OCI-LY7 (cell line): Measurements from ENCODE around the gene BOLA3. TPM values are rescaled to one million over a fixed set of nuclear protein-coding genes. Genes with fewer than 3 reads are reported as not detected.
"Not testable (repeated sequence)": the region's sequence is repeated elsewhere in the genome, so short reads cannot be mapped to it uniquely, and the experiment has no call there.

Source experiments
- BruUV-seq: library from RNA; stranded (reverse); fragments of 400-500 nt; replicated peaks from 2 replicates; lab custom pipeline; 2021; lab: Mats Ljungman, UMichigan
- CTCF ChIA-PET: fragments of 300-600 bp; sonication (Branson Sonifier 250); formaldehyde crosslinking; loops from one replicate; lab custom pipeline; 2022; ENCODE audit warnings: antibody characterized with exemption; ENCODE audit not compliant: unreplicated experiment; lab: Charles Lee
- POLR2A ChIA-PET: fragments of 300-600 bp; sonication (Branson Sonifier 250); formaldehyde crosslinking; loops from one replicate; lab custom pipeline; 2022; ENCODE audit warnings: antibody characterized with exemption; lab: Charles Lee
- DNase-seq: peaks from one replicate; pipeline ENCODE4 v3.0.0-alpha.2; 2015; ENCODE audit warnings: low spot score
- H2AFZ ChIP-seq: fragments of 200-600 bp; sonication (generic), shearing (Covaris generic); 2 replicates; pipeline ENCODE4 v1.6.1; 2014; ENCODE audit warnings: mild to moderate bottlenecking, antibody characterized with exemption, low read length, moderate library complexity
- H3K27ac ChIP-seq: fragments of 200-600 bp; sonication (generic); 2 replicates; pipeline ENCODE4 v1.5.1; 2014; ENCODE audit warnings: mixed run types, low read depth, mild to moderate bottlenecking, moderate library complexity, low read length, inconsistent platforms; ENCODE audit not compliant: poor library complexity, severe bottlenecking
- H3K36me3 ChIP-seq: fragments of 200-600 bp; sonication (generic); 2 replicates; pipeline ENCODE4 v1.6.1; 2014; ENCODE audit warnings: mild to moderate bottlenecking, antibody characterized with exemption, low read length, moderate library complexity, mixed read lengths; ENCODE audit not compliant: insufficient read depth
- H3K4me1 ChIP-seq: fragments of 200-600 bp; sonication (generic); 2 replicates; pipeline ENCODE4 v1.5.1; 2014; ENCODE audit warnings: mild to moderate bottlenecking, low read length; ENCODE audit not compliant: insufficient read depth, poor library complexity, severe bottlenecking
- H3K4me2 ChIP-seq: fragments of 200-600 bp; sonication (generic); 2 replicates; pipeline ENCODE4 v1.6.1; 2014; ENCODE audit warnings: mild to moderate bottlenecking, low read length
- H3K4me3 ChIP-seq: fragments of 200-600 bp; sonication (generic); 2 replicates; pipeline ENCODE4 v1.5.1; 2014; ENCODE audit warnings: mild to moderate bottlenecking, low read depth, low read length; ENCODE audit not compliant: poor library complexity, severe bottlenecking
- H3K79me2 ChIP-seq: fragments of 200-600 bp; sonication (generic); 2 replicates; pipeline ENCODE4 v1.6.1; 2016; ENCODE audit warnings: low read depth, mild to moderate bottlenecking, low read length, moderate library complexity, mixed read lengths; ENCODE audit not compliant: insufficient read depth
- H3K9me2 ChIP-seq: fragments of 200-600 bp; sonication (generic); 2 replicates; pipeline ENCODE4 v1.6.1; 2016; ENCODE audit warnings: mild to moderate bottlenecking, low read length, mixed read lengths; ENCODE audit not compliant: insufficient read depth
- H3K9me3 ChIP-seq: fragments of 200-600 bp; sonication (generic); 2 replicates; pipeline ENCODE4 v1.6.1; 2014; ENCODE audit warnings: mild to moderate bottlenecking, mixed run types, low read length, mixed read lengths
- H4K20me1 ChIP-seq: fragments of 200-600 bp; sonication (generic); 2 replicates; pipeline ENCODE4 v1.6.1; 2014; ENCODE audit warnings: mild to moderate bottlenecking, antibody characterized with exemption, low read length, moderate library complexity, mixed read lengths; ENCODE audit not compliant: insufficient read depth
- EZH2phosphoT487 ChIP-seq: fragments of 200-600 bp; sonication (generic); IDR thresholded peaks from 2 replicates; pipeline ENCODE4 v1.6.1; 2018; ENCODE audit warnings: low read depth, borderline replicate concordance, mild to moderate bottlenecking, mixed run types, antibody characterized with exemption, low read length, moderate library complexity, mixed read lengths
- intact Hi-C: fragments of 100-400 bp; cut with micrococcal nuclease; formaldehyde crosslinking; loops from one replicate; pipeline ENCODE4 v1.10.0; 2022; ENCODE audit not compliant: unreplicated experiment
- total RNA-seq, 2 experiments: library from RNA; depleted of rRNA in 1 of 2; stranded (reverse); fragments of >200 nt in 1 of 2; shearing (Covaris generic) in 1 of 2; gene quantifications; 2 replicates each; pipeline ENCODE4 v1.2.3, GENCODE V29; 2014 to 2022
- TF ChIP-seq, protein P1 (sequence below): fragments of 200-600 bp; sonication (generic); conservative IDR thresholded peaks from 2 replicates; pipeline ENCODE4 v1.5.1; 2014; ENCODE audit warnings: mild to moderate bottlenecking, antibody characterized with exemption, low read length, moderate library complexity, mixed read lengths

Gene BOLA3
- total RNA-seq, 2 experiments from 2014 or later: 33.6 to 53.3 TPM

GRCh38 chr2:74131901-74132300, 15.8 kb downstream of the BOLA3 start:
- no peak for DNase-seq
- Histone ChIP-seq H3K9me3 (no peaks in the 10 kb centered on the region), H3K79me2 (no peaks in the 10 kb centered on the region), H3K36me3 (peaks cover 13% of the 10 kb centered on the region), H3K9me2 (no peaks in the 10 kb centered on the region), H3K4me2 (no peak overlapping the region), H3K27ac (no peak overlapping the region), H4K20me1 (no peaks in the 10 kb centered on the region), H2AFZ (no peak overlapping the region), H3K4me3 (no peak overlapping the region), H3K4me1 (no peaks in the 10 kb centered on the region)
- intact Hi-C loops: no loop called here
- TF ChIP-seq EZH2phosphoT487: no peak
- TF ChIP-seq, protein P1, sequence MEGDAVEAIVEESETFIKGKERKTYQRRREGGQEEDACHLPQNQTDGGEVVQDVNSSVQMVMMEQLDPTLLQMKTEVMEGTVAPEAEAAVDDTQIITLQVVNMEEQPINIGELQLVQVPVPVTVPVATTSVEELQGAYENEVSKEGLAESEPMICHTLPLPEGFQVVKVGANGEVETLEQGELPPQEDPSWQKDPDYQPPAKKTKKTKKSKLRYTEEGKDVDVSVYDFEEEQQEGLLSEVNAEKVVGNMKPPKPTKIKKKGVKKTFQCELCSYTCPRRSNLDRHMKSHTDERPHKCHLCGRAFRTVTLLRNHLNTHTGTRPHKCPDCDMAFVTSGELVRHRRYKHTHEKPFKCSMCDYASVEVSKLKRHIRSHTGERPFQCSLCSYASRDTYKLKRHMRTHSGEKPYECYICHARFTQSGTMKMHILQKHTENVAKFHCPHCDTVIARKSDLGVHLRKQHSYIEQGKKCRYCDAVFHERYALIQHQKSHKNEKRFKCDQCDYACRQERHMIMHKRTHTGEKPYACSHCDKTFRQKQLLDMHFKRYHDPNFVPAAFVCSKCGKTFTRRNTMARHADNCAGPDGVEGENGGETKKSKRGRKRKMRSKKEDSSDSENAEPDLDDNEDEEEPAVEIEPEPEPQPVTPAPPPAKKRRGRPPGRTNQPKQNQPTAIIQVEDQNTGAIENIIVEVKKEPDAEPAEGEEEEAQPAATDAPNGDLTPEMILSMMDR: no peak
- CTCF ChIA-PET: no interaction called here
- BruUV-seq: no TSS peak
- POLR2A ChIA-PET: no interaction called here

DNA sequence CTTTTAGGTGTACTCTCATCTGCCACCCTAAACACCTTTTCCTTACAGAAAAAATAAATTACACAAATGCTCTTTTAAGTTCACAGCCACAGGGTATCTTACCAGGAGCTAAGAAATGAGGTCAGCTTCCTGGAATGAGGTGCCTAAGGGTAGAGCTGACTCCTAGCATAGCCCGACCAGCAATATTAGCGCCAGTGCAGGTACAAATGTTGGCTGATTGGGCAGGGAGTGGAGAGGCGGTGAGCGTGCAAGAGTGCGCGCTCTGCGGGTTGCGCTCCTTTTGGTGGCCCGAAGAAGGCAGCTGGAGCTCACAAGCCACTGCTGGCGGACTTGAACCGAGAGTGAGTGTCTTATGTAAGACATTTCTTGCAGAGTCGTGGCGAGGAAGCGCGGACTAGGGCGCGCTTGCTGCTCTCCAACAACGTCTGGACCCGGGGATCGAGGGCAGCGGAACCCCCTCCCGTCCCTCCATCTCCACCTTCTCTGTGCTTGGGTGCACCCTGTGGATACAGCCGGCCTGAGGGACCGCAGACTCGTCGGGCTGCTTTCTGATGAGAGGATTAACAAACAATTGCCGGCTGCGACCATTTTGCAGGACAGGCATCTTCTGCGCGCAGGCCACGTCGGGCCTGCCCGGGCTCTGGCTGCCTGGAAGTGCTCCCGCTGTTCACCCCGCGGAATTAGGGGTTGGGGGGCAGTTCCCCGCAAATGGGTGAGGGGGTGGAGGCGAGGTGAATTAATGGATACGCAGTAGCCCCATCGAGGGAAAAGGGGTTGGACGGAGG, 17.3 kb downstream of the BOLA3 start:
- POLR2A ChIA-PET: interaction anchor here (0.8 kb wide), 1 partner anchor 192 kb away, joined by 3 read pairs; no protein-coding TSS in a partner anchor
- Histone ChIP-seq H3K4me3 (no peak overlapping the region), H3K4me1 (no peaks in the 10 kb centered on the region), H3K79me2 (no peaks in the 10 kb centered on the region), H2AFZ (no peak overlapping the region), H4K20me1 (no peaks in the 10 kb centered on the region), H3K9me2 (no peaks in the 10 kb centered on the region), H3K36me3 (peaks cover 13% of the 10 kb centered on the region), H3K9me3 (no peaks in the 10 kb centered on the region), H3K27ac (no peak overlapping the region), H3K4me2 (no peak overlapping the region)
- no TSS peak for BruUV-seq
- intact Hi-C loops: no loop called here
- CTCF ChIA-PET: no interaction called here
- TF ChIP-seq EZH2phosphoT487: no peak
- TF ChIP-seq, protein P1: no peak
- DNase-seq: no peak

DNA sequence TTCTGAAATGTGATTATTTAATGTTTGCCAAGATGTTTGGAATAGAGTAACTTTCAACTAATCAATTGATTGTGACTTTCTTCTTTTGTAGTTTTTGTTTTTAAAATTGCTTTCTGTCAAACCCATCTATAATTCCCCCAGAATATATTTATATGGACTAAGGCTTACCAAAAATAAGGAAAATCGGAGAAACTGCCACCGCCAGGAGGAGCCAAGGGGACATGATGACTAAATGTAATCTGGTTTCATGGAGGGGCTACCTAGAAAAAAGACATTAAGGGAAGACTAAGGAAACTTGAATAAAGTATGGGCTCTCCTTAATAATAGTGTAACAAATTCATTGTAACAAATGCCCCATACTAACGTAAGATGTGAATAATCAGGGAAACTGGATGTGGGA, 19.5 kb downstream of the BOLA3 start:
- ChIA-PET POLR2A (no interaction called here), CTCF (no interaction called here)
- intact Hi-C loops: no loop called here
- BruUV-seq: no TSS peak
- Histone ChIP-seq H3K4me1 (no peaks in the 10 kb centered on the region), H3K36me3 (no peaks in the 10 kb centered on the region), H3K9me3 (no peaks in the 10 kb centered on the region), H4K20me1 (no peaks in the 10 kb centered on the region), H3K4me3 (no peak overlapping the region), H3K4me2 (no peak overlapping the region), H3K79me2 (no peaks in the 10 kb centered on the region), H3K27ac (no peak overlapping the region), H2AFZ (no peak overlapping the region), H3K9me2 (no peaks in the 10 kb centered on the region)
- TF ChIP-seq EZH2phosphoT487: no peak
- TF ChIP-seq, protein P1: no peak
- DNase-seq: no peak

DNA sequence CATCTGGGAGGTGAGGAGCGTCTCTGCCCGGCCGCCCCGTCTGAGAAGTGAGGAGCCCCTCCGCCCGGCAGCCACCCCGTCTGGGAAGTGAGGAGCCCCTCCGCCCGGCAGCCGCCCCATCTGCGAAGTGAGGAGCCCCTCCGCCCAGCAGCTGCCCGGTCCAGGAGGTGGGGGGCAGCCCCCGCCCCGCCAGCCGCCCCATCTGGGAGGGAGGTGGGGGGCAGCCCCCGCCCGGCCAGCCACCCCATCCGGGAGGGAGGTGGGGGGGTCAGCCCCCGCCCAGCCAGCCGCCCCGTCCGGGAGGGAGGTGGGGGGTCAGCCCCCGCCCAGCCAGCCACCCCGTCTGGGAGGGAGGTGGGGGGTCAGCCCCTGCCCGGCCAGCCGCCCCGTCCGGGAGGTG, 23.8 kb downstream of the BOLA3 start:
- H3K36me3 ChIP-seq, DNase-seq, H3K4me3 ChIP-seq, BruUV-seq, H3K9me3 ChIP-seq, H3K79me2 ChIP-seq, POLR2A ChIA-PET, H3K9me2 ChIP-seq, CTCF ChIA-PET, H4K20me1 ChIP-seq, H3K4me1 ChIP-seq, H3K4me2 ChIP-seq, intact Hi-C loops, H3K27ac ChIP-seq, H2AFZ ChIP-seq: not testable (repeated sequence)
